GM21423 (cell line): ENCODE measurements around the gene GALNT14.
"Not testable (repeated sequence)": the region's sequence is repeated elsewhere in the genome, so short reads cannot be mapped to it uniquely, and the experiment has no call there.

ENCODE experiments used
- ATAC-seq: cut with Tn5 transposase; IDR thresholded peaks from one replicate; pipeline ENCODE4 v1.9.1; 2021; ENCODE audit warnings: mild to moderate bottlenecking, moderate library complexity; ENCODE audit not compliant: unreplicated experiment

Gene GALNT14

GRCh38 chr2:30910686-30911085 is 227.6 kb downstream of the GALNT14 start:
- ATAC-seq: no peak

DNA sequence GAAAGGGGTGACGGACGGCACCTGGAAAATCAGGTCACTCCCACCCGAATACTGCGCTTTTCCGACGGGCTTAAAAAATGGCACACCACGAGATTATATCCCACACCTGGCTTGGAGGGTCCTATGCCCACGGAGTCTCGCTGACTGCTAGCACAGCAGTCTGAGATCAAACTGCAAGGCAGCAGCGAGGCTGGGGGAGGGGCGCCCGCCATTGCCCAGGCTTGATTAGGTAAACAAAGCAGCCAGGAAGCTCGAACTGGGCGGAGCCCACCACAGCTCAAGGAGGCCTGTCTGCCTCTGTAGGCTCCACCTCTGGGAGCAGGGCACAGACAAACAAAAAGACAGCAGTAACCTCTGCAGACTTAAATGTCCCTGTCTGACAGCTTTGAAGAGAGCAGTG is 233.8 kb downstream of the GALNT14 start:
- ATAC-seq: not testable (repeated sequence)

DNA sequence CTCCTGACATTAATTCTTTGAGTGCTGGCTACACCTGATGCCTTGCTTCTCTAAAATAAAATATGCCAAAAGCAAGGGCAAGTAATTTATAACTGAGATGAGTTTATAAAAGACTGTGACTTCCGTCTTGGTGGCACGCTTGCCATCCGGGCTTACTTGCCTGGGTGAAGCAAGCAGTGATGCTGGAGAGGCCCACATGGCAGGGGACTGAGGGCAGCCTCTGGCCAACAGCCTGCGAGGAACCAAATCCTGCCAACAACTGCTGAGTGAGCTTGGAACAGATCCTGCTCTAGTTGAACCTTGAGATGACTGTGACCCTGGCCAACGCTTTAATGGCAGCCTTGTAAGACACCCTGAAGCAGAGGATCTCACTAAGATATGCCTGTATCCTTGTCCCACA is 234.9 kb downstream of the GALNT14 start:
- no peak for ATAC-seq

DNA sequence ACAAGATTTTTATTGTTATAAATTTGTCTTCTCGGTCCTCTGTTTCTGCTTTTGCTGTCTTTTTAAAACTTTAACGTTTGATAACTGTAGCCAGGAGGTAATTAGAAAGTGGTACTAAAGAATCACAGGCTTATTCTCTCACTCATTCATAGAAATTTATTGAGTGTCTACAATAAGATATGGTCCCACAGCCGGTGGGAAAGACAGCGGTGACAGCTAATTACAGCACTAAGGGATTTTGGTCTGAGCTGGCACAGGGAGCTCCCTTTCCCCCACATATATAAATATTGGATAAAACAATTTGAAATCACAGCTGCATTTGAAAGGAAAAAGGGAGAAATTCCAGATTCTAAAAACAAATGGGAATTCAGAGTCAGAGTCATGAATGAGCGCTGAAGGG is 237.9 kb downstream of the GALNT14 start:
- ATAC-seq: no peak

- ATAC-seq: no peak
Measured at GRCh38 chr2:30899516-30900054, 238.7 kb downstream of the GALNT14 start.

DNA sequence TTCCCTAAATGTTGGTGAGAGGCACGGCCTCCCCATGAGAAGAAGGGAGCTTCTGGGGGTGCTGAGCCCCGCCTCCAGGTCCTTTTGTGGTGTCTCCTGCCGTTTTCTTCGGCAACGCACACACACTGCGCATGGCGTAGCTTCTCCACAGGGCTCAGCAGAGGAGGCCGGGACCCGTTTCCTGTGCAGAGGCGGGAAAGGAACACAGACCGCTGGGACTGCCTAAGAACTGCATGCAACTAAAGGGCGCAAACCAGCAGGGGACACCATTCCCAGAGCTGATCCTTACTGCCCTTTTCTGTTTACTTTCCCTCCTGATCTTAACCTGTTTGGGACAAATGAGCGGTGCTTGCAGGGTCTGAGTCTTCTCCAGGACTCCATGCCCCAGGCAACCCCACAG is 240.7 kb downstream of the GALNT14 start:
- no peak for ATAC-seq

GRCh38 chr2:30894498-30895119 is 243.6 kb downstream of the GALNT14 start:
- ATAC-seq: no peak

GRCh38 chr2:30888852-30889409 is 249.3 kb downstream of the GALNT14 start:
- no peak for ATAC-seq

GRCh38 chr2:30886080-30886479 is 252.2 kb downstream of the GALNT14 start:
- ATAC-seq: no peak

DNA sequence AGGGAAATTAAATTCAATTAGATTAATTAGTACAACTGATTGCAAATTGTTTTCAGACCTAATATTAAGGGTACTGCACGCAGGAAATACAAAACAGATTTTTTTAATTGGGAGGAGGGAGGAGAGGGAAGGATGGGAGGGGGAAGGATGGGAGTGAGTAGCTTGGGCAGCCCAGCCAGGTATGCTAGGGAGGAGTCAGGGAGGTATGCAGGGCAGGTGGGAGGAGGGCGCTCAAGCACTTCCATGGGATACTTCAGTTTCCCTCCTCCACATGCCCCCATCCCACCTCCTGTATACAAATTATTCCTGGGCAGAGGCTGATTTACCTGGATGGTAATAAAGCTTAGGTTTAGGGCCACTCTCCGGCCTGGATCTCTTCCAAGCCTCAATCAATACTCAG is 254.4 kb downstream of the GALNT14 start:
- no peak for ATAC-seq

DNA sequence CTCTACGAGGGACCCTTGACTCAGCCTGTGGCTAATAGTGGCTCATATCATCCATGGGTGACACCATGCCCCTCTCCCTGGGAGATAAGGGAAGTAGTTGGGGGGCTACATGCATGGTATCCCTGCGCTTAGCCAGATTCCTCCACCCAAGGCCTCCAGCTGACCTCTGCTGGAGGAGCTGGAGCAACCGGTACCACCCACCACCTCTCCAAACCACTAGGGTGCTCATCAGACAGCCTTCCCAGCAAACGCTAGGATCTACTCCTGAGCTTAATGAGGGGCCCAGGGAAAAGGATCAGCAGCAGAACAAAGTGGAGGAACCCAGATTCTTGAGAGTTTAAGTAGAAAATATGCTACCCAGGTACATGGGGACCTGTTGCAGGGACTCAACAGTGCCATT is 255.1 kb downstream of the GALNT14 start:
- no peak for ATAC-seq

DNA sequence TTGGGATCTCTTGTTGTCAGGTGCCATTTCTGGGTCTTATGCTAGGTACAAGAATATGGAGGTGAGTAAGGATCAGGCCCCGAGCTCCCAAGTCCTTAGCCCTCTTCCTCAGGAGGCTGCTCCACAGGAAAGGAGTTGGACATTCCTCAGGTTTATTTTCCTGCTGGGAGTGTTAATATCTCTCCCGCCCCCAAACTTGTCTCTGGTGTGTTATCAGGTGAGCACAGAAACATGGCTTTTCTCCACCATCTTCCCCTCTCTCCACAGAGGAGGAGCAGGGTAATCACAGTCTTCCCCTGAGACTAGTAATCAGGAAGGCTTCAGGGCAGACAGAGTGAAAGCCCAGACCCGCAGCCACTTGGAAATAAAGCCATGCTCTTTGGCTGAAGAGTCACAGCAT is 257.7 kb downstream of the GALNT14 start:
- ATAC-seq: no peak

DNA sequence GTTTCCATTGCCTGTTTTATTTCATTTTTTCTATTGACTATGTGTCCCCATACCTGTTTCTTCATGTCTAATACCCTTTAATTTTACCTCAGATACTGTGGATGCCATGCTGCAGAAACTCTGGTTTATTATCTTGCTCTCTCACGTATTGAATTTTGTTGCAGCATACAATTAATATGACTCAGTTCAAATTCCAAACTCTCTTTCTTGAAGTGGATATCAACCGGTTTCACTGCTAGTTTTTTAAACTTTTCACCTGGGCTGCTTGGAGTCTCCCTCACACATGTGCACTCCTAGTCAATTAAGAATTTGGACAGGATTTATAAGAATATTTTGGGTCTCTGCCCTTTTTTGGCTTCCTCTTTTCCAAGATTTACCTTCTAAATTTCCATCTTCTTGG is 260.4 kb downstream of the GALNT14 start:
- no peak for ATAC-seq

DNA sequence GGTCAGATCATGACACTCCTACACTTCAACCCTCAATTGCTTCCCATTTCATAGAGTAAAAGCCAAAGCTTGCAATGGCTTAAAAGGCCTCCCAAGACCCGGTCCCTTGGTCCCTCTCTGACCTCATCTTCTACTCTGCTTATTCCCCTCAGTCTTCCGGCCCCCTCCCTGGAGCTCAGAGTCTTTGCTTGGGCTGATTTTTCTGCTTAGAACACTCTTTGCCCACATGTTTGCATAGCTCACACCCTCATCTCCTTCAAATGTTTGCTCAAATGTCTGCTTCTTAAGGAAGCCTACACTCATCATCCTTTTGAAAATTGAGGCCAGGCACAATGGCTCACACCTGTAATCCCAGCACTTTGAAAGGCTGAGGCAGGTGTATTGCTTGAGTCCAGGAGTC is 265.4 kb downstream of the GALNT14 start:
- no peak for ATAC-seq

GRCh38 chr2:30871980-30872789 is 266.1 kb downstream of the GALNT14 start:
- ATAC-seq: no peak

GRCh38 chr2:30871440-30871839 is 266.8 kb downstream of the GALNT14 start:
- no peak for ATAC-seq

- no peak for ATAC-seq
Measured at GRCh38 chr2:30869988-30870387, 268.3 kb downstream of the GALNT14 start.

- no peak for ATAC-seq
Measured at GRCh38 chr2:30867385-30867784, 270.9 kb downstream of the GALNT14 start.

DNA sequence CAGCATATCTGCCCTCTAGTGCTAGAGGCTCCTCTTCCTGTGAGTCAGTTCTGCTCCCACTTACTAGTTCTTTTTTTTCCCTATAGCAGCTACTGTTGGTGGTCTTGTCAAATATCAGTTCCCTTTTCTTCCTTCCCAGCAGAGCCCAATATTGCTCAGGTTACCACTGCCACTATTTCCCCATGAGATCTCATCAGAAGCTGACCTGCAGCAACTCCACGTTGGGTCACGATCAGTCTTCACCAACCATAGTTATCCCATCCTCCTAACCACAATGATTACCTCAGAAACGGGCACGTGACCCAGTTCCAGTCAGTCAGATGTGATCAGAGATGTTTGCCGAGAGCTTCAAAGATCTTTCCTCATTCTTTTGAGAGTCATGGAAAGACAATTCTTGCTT is 271.3 kb downstream of the GALNT14 start:
- no peak for ATAC-seq

DNA sequence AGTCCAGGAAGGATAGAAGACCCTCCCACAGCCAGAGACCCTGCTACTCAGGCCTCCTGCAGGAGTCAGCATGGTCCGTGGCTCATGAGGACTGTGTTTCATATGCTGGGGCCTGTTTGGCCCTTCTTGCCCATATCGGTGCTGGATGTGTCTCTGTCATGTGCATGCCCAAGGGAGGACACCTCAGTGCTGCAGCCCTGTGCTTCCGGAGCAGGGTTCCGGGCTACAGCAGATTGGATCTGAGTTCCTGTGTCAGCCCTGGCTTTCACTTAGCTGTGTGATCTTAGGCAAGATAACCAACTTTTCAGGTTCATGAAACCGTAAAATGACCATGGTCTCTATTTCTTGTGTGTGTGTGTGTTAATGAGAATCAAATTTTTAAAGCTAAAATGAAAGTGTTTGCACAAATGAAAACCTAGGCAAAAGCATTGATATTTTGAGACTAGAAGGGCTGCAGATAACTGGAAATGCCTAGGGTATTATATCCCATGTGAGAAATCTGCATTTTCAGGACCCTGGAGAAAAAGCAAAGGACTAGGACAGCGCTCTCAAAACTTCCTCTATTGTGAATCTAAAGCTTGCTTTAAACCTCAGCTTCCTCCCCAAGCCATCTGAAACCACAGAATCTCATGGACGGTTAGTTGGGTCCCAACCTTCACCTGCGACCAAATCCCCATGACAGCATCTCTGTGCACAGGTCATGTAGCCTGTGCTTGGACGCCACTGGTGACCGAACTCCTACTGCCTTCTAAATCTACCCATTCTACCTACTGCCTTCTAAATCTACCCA is 272.2 kb downstream of the GALNT14 start:
- peak; percentile 42 for ATAC-seq

- no peak for ATAC-seq
Measured at GRCh38 chr2:30865243-30865642, 273.0 kb downstream of the GALNT14 start.
